AG04449 (cell line): Measurements from ENCODE around the gene TACR2.

Experiments used
- CTCF ChIA-PET: fragments of 350-600 bp; formaldehyde crosslinking; extraction: SDS; loops from one replicate; lab custom pipeline; 2021; ENCODE audit warnings: antibody characterized with exemption; lab: Yijun Ruan, JAX
- POLR2A ChIA-PET: fragments of 400-600, 350-600 bp; formaldehyde crosslinking; extraction: SDS; loops from one replicate; lab custom pipeline; 2020; ENCODE audit warnings: antibody characterized with exemption, inconsistent platforms; lab: Yijun Ruan, JAX
- DNase-seq: peaks from one replicate; pipeline ENCODE4 v3.0.0-alpha.2; 2010; ENCODE audit warnings: low read depth, low spot score
- H3K4me3 ChIP-seq: 2 replicates; pipeline ENCODE4 v1.5.1; 2011; ENCODE audit warnings: low read depth, mild to moderate bottlenecking, control low read depth, low read length
- TF ChIP-seq, protein P1 (sequence below): IDR thresholded peaks from one replicate; pipeline ENCODE4 v1.5.1; 2011; ENCODE audit warnings: mild to moderate bottlenecking, moderate library complexity, low read length, control low read depth, inconsistent platforms; ENCODE audit not compliant: insufficient read depth; ENCODE audit errors: missing control alignments

TACR2 gene

DNA sequence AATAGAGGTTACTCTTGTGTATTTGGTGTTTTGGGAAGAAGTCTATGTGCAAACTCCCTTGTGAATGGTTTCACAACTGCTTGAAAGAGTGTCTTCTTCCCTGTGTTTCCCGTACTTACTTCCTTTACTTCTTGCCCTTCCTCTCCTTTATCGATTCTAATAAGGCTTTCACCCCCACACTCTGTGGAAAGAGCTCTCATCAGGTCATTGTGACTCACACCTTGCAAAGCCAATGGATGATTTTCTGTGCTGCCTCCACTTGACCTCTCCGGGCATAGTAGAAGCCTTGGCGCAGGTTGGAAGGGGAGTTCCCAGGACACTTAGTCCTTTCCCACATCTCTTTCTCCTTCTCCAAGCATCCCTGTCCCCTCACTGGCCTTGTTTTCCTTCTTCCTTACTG lies 28.3 kb upstream of the TACR2 start:
- TF ChIP-seq, protein P1, sequence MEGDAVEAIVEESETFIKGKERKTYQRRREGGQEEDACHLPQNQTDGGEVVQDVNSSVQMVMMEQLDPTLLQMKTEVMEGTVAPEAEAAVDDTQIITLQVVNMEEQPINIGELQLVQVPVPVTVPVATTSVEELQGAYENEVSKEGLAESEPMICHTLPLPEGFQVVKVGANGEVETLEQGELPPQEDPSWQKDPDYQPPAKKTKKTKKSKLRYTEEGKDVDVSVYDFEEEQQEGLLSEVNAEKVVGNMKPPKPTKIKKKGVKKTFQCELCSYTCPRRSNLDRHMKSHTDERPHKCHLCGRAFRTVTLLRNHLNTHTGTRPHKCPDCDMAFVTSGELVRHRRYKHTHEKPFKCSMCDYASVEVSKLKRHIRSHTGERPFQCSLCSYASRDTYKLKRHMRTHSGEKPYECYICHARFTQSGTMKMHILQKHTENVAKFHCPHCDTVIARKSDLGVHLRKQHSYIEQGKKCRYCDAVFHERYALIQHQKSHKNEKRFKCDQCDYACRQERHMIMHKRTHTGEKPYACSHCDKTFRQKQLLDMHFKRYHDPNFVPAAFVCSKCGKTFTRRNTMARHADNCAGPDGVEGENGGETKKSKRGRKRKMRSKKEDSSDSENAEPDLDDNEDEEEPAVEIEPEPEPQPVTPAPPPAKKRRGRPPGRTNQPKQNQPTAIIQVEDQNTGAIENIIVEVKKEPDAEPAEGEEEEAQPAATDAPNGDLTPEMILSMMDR, result no peak
- DNase-seq, result no peak
- ChIA-PET POLR2A (no interaction called here), CTCF (no interaction called here)
- no peak overlapping the region for H3K4me3 ChIP-seq

DNA sequence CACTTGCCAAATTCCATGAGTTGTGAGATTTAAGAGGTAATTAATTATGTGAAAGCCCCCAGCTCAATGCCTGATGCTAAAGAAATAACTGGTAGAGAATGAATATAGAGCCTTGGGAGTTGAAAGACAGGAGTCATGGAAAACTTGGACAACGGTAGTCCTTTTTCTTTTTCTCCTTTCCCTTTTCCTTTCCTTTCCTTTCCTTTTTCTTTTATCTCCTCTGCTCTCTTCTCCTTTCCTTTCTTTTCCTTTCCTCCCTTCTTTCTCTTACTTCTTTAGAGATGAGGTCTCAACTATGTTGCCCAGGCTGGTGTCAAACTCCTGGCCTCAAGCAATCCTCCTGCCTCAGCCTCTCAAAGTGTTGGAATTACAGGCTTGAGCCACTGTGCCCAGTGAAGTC lies 26.6 kb upstream of the TACR2 start:
- ChIA-PET CTCF (no interaction called here), POLR2A (no interaction called here)
- no peak overlapping the region for H3K4me3 ChIP-seq
- no peak for DNase-seq
- TF ChIP-seq, protein P1, result no peak

DNA sequence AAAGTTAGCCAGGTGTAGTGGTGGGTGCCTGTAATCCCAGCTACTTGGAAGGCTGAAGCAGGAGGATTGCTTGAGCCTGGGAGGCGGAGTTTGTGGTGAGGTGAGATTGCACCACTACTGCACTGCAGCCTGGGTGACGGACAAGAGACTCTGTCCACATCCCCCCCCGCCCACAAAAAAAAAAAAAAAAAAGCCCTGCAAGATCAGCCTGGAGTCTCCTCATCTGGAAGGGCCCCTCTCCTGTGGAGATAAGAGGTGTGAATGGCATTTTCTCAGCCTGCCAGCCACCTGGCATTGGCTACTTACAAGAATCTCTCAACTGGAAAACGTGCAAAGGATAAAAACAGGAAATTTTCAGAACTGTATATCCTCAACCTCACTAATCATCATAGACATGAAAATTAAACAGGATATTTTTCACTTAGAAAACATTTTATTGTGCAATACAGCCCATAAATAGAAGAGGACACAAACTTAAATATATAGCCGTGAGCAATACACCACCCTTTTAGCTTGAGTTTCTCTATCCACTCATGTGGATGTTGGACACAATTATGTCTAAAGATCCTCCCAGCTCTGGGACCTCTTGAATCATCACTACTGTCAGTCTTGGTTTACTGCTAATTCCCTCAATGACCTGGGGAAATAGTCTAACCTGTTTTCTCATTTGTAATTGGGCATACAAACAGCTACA lies 23.2 kb upstream of the TACR2 start:
- no peak overlapping the region for H3K4me3 ChIP-seq
- ChIA-PET POLR2A (no interaction called here), CTCF (interaction anchor here (1.2 to 2.1 kb wide), 3 partner anchors 9 to 67 kb away, joined by 4 to 8 read pairs (median 4); no protein-coding TSS in a partner anchor)
- no peak for DNase-seq
- TF ChIP-seq, protein P1, result no peak

DNA sequence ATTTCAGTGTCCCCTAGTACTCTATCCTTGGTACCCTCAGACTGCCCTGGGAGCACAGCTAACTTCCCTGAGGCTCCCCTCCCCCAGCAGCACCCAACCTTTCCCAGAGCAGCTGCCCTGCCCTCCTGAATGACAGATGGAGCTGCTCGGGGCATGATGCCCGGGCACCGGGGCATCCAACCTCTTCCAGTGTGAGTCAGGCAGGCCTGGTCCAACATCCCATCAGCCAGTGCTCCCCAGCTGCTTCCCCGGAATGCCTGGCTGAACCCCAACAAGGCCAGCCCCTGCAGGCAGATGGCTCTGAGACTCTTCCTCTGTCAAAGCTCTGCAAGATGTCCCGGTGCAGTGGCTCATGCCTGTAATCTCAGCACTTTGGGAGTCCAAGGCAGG lies 22.6 kb upstream of the TACR2 start:
- CTCF ChIA-PET, result interaction anchor here (0.6 to 2.1 kb wide), 3 partner anchors 9 to 68 kb away, joined by 3 to 8 read pairs (median 4); no protein-coding TSS in a partner anchor
- POLR2A ChIA-PET, result no interaction called here
- TF ChIP-seq, protein P1, result no peak
- no peak overlapping the region for H3K4me3 ChIP-seq
- DNase-seq, result no peak

DNA sequence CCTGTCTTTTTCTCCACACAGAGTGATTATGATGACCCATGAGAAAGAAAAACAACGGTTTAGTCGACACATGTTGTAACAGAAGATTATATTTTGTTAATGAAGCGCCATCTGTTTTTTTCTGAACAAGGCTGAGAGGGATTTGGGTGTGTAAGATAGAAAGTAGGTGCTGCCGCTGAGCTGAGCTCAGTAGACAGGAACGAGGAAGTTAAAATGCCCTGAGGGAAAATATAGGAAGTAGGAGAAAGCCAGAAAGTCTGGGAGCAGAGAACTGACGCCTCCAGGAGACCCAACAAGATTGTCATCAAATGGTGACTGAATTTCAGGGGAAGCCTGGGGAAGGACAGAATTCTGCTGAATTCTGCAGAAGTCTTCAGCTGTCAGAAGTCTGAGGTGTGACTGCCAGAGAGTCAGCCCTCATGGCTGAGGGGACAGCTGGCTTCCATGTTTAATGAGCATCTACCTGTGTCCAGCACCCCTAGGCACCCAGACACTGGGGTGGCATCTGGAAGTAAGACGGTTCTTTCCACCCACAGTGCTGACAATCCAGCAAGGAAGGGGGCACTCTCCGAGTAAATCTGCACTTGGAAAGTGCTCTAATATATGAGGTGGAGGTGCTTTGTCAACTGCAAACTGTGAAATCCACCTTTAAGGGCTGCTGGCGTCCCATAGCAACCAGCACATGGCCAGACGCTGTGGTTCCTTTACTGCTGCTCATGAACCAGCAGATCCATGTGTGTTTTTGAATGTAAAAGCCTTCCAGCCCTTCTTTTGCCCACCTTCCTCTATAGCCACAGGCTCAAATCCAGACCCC lies 22.0 kb upstream of the TACR2 start:
- CTCF ChIA-PET, result interaction anchor here (0.6 to 2.1 kb wide), 5 partner anchors 10 to 82 kb away, joined by 3 to 8 read pairs (median 3); no protein-coding TSS in a partner anchor
- POLR2A ChIA-PET, result no interaction called here
- DNase-seq, result no peak
- no peak overlapping the region for H3K4me3 ChIP-seq
- TF ChIP-seq, protein P1, result no peak
